Right cardiac atrium (tissue), 5 donors: ENCODE measurements around the gene HSD17B11. TPM values are rescaled to one million over a fixed set of nuclear protein-coding genes. Genes with fewer than 3 reads are reported as not detected.
"Not testable (repeated sequence)": the region's sequence is repeated elsewhere in the genome, so short reads cannot be mapped to it uniquely, and the experiment has no call there.

Experiments used
- ATAC-seq, 2 donors: fragments of 200-7000 bp; cut with Tn5 transposase; one replicate each; pipeline versions ENCODE4 v1.8.0 to v1.9.1; 2020; ENCODE audit warnings: moderate library complexity in 2 of 2, mild to moderate bottlenecking in 1 of 2
- DNase-seq, 3 donors: peaks; one replicate each; pipeline ENCODE4 v3.0.0-alpha.2; 2020
- H3K27ac ChIP-seq: one replicate; pipeline ENCODE4 v1.5.1; 2013; ENCODE audit warnings: mild to moderate bottlenecking, low read length, control low read depth, moderate library complexity
- H3K27me3 ChIP-seq: one replicate; pipeline ENCODE4 v1.6.1; 2013; ENCODE audit not compliant: control insufficient read depth, insufficient read depth
- H3K4me1 ChIP-seq: one replicate; pipeline ENCODE4 v1.6.1; 2013; ENCODE audit warnings: low read length; ENCODE audit not compliant: control insufficient read depth, insufficient read depth
- H3K4me3 ChIP-seq: one replicate; pipeline ENCODE4 v1.5.1; 2013; ENCODE audit warnings: low read length, control low read depth
- H3K9me3 ChIP-seq: one replicate; pipeline ENCODE4 v1.6.1; 2013; ENCODE audit warnings: low read length; ENCODE audit not compliant: control insufficient read depth
- WGBS: extraction: QIAGEN DNeasy Blood & Tissue Kit; methylation state at CpG from one replicate; pipeline ENCODE4 v1.1.7; 2013; 5-methylcytosine and 5-hydroxymethylcytosine counted together
- intact Hi-C, 4 donors: fragments of 100-400 bp; cut with DNase I; formaldehyde crosslinking; loops; one replicate each; pipeline versions ENCODE4 v1.11.0 to v1.14.0; 2022 to 2023
- polyA plus RNA-seq: library from polyadenylated mRNA; stranded (reverse); fragments of 200-250 nt; gene quantifications from one replicate; pipeline ENCODE4 v1.2.3, GENCODE V29; 2013
- total RNA-seq, 4 donors: library from RNA; stranded (reverse); fragmentation: NEBNext Ultra II Directional; extraction: Animal tissue kit (Norgen Biotek cat#: 25700); gene quantifications; one replicate each; pipeline ENCODE4 v1.2.1, GENCODE V29; 2021
- donor health status: healthy with polysubstance abuse.
- donor health status: DM: no; HTN: yes; CAD: no.
- donor health status: DM: no; HTN: no; CAD: no.
- donor health status: DM: no; HTN: yes; CAD: no; lungs with severe emphysema.
- donor health status: DM: yes; HTN: yes; CAD: no.

Gene HSD17B11
- total and polyA plus RNA-seq, 5 donors, result 16.4 to 30.0 (median 19.2) TPM

DNA sequence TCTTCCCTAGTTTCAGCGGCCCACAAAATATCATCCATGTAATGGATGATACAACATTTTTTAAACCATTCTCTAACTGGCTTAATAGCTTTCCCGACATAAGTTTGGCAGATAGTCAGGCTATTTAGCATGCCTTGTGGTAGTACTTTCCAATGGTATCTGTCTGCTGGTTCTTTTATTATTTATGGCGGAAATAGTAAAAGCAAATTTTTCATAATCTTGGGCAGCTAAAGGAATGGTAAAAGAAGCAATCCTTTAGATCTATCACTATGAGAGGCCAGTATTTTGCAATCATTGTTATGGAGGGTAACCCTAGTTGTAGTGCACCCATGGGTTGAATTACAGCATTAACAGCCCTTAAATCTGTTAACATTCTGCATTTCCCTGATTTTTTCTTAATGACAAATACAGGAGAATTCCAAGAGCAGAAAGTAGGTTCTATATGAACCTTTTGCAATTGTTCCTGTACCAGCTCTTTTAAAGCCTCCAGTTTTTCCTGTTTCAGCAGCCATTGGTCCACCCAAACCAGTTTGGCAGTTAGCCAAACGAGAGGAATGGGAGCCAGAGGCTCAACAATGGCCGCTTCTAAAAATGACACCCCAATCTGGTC, 14.3 kb upstream of the HSD17B11 start:
- Histone ChIP-seq H3K27ac (no peak overlapping the region), H3K4me3 (no peak overlapping the region), H3K9me3 (no peaks in the 10 kb centered on the region), H3K4me1 (no peaks in the 10 kb centered on the region), H3K27me3 (no peaks in the 10 kb centered on the region)
- ATAC-seq, result no peak
- no peak for DNase-seq
- 78% methylated on average over 5 of the region's 5 CpGs for WGBS
- intact Hi-C loops, result no loop called here

DNA sequence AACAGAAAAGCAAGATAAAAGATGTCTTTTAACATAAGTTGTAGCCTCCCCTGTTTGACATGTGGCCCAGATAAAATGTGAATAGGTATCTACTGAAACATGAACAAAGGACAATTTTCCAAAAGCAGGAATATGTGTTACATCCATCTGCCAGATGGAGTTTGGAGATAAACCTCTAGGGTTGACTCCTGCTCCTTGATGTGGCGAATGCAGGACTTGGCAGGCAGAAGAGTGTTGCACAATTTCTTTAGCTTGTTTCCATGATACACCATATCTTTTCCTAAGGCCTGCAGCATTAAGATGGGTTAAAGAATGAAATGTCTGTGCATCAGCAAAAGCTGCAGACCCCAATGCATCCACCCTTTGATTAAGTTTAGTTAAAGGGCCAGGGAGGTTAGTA, 12.7 kb upstream of the HSD17B11 start:
- 64% methylated on average over 1 of the region's 1 CpG for WGBS
- intact Hi-C loops, H3K4me1 ChIP-seq, H3K9me3 ChIP-seq, DNase-seq, H3K27me3 ChIP-seq, H3K4me3 ChIP-seq, H3K27ac ChIP-seq, ATAC-seq: not testable (repeated sequence)

DNA sequence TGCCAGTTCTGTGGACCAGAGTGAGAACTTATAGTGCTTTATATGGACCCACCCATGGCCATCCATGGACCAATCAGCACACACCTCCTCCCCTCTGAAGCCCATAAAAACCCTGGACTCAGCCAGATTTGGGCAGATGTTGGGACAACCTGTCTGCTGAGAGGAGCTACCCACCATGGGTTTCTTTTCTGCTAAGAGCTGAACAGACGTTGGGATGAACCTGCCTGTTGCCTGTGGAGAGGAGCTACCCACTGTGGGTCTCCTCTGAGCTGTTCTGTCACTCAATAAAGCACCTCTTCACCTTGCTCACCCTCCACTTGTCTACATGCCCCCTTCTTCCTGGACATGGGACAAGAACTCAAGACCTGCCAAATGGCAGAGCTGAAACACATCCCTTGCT, 9.0 kb upstream of the HSD17B11 start:
- DNase-seq (no peak), ATAC-seq (no peak)
- intact Hi-C loops, result no loop called here
- no peak overlapping the region for H3K4me3 ChIP-seq
- no peaks in the 10 kb centered on the region for H3K9me3 ChIP-seq
- WGBS, result 86% methylated on average over 1 of the region's 1 CpG
- H3K27me3 ChIP-seq, result no peaks in the 10 kb centered on the region
- no peaks in the 10 kb centered on the region for H3K4me1 ChIP-seq
- no peak overlapping the region for H3K27ac ChIP-seq

DNA sequence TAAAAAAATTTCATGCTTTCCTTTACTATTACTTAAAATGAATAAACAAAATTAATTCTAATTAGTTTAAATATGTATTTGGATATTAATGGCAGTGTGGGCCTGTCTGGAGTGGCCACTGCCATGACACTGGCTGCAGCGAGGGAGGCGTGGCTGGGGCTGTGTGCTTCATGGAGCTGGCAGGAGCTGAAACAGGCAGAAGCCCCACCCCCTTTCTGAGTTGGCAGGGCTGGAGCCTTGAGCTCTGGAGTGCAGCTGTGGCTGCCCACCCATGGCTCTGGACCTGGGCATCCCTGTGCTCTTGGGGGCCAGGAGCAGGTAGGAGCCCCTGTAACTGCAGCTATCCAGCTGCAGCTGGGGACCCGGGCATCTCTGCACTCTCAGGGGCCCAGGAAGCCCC, 8.2 kb upstream of the HSD17B11 start:
- peak in 2 of 3 donors; percentile 62 to 63 for DNase-seq
- Histone ChIP-seq H3K27me3 (no peaks in the 10 kb centered on the region), H3K9me3 (no peaks in the 10 kb centered on the region), H3K27ac (no peak overlapping the region), H3K4me3 (no peak overlapping the region), H3K4me1 (no peaks in the 10 kb centered on the region)
- peak; percentile 39 to 60 for ATAC-seq
- intact Hi-C loops, result no loop called here
- 85% methylated on average over 3 of the region's 3 CpGs for WGBS

DNA sequence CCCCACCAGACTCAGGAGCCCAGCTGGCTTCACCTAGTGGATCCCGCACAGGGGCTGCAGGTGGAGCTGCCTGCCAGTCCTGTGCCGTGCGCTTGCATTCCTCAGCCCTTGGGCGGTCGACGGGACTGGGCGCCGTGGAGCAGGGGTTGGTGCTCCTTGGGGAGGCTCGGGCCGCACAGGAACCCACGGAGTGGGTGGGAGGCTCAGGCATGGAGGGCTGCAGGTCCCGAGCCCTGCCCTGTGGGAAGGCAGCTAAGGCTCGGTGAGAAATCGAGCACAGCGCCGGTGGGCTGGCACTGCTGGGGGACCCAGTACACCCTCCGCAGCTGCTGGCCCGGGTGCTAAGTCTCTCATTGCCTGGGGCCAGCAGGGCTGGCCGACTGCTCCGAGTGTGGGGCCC, 4.9 kb upstream of the HSD17B11 start:
- H3K4me1 ChIP-seq, ATAC-seq, H3K27me3 ChIP-seq, H3K27ac ChIP-seq, intact Hi-C loops, H3K4me3 ChIP-seq, H3K9me3 ChIP-seq: not testable (repeated sequence)
- peak in 2 of 3 donors; percentile 35 to 51 for DNase-seq
- WGBS, result 93% methylated on average over 20 of the region's 20 CpGs

DNA sequence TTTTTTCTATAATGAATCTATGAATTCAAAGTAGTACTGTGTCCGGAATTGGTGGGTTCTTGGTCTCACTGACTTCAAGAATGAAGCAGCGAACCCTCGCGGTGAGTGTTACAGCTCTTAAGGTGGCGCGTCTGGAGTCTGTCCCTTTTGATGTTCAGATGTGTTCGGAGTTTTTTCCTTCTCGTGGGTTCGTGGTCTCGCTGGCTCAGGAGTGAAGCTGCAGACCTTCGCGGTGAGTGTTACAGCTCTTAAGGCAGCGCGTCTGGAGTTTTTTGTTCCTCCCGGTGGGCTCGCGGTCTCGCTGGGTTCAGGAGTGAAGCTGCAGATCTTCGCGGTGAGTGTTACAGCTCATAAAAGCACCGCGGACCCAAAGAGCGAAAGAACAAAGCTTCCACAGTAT, 4.1 kb upstream of the HSD17B11 start:
- intact Hi-C loops, ATAC-seq, H3K4me1 ChIP-seq, H3K9me3 ChIP-seq, H3K4me3 ChIP-seq, H3K27me3 ChIP-seq, H3K27ac ChIP-seq, DNase-seq: not testable (repeated sequence)
- WGBS, result 92% methylated on average over 23 of the region's 23 CpGs

DNA sequence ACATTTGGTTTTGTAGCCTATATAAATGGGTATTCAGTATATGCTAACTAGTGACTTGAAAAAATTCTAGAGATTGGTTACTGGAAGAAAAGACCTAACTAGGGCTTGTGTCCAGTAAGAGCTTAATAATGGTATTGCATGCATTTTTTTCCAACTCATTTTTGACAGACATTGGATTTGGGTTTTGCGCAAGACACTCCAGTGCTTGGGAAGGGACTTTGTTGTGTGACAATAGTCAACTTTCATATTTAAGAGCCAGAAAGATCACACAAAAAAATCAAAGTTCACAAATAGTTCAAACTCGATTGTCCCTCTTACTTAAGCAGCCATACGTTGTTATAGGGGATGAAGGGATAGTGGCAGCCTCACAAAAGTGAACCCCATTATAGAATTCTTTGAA, 1.2 kb upstream of the HSD17B11 start:
- H3K9me3 ChIP-seq, result no peaks in the 10 kb centered on the region
- 88% methylated on average over 3 of the region's 3 CpGs for WGBS
- ATAC-seq, result no peak
- no peak overlapping the region for H3K4me3 ChIP-seq
- H3K27me3 ChIP-seq, result no peaks in the 10 kb centered on the region
- intact Hi-C loops, result no loop called here
- DNase-seq, result no peak
- H3K27ac ChIP-seq, result no peak overlapping the region
- H3K4me1 ChIP-seq, result peaks cover 2% of the 10 kb centered on the region

DNA sequence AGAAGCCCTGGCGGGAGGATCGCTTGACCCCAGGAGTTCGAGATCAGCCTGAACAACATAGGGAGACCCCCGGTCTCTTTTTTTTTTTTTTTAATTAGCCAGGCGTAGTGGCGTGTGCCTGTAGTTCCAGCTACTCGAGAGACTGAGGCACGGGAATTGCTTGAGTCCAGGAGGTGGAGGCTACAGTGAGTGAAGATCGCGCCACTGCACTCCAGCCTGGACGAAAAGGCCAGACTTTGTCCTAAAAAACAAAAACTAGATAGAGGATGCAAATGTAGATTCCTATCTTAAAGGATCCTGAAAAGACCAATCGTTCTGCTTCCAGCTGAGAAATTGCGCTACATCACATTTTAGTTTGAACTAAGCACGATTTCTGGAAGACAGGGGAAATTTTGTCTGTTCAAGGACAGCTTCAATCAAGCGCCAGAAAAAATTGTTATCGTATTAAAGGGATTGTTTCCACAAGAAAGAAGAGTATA, 627 bp upstream of the HSD17B11 start:
- no peak for DNase-seq
- Histone ChIP-seq H3K9me3 (no peaks in the 10 kb centered on the region), H3K27ac (peak overlapping the region; percentile 98), H3K27me3 (no peaks in the 10 kb centered on the region), H3K4me3 (peak overlapping the region; percentile 98), H3K4me1 (peaks cover 2% of the 10 kb centered on the region)
- ATAC-seq, result peak; percentile 55 to 58
- WGBS, result 12% methylated on average over 16 of the region's 16 CpGs
- intact Hi-C loops, result no loop called here

DNA sequence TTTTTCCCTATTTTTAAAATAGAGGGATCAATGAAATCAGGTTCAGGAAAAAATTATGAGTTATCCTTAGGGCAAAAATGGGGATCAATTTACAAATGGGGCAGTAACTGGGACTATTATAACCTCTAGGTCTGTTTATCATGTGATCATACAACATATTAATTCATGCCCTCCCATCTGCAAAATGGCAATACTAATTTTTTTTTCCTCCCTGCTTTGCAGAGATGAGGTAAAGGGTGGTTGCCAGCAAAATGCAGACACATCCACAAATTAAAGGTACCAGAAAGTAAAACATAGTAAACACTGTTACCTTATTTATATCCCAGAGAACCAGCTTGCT, 467 bp downstream of the HSD17B11 start:
- no peaks in the 10 kb centered on the region for H3K27me3 ChIP-seq
- H3K27ac ChIP-seq, result peak overlapping the region; percentile 83
- H3K4me3 ChIP-seq, result peak overlapping the region; percentile 98
- intact Hi-C loops, result no loop called here
- ATAC-seq (no peak), DNase-seq (no peak)
- no peaks in the 10 kb centered on the region for H3K9me3 ChIP-seq
- H3K4me1 ChIP-seq, result peaks cover 2% of the 10 kb centered on the region

DNA sequence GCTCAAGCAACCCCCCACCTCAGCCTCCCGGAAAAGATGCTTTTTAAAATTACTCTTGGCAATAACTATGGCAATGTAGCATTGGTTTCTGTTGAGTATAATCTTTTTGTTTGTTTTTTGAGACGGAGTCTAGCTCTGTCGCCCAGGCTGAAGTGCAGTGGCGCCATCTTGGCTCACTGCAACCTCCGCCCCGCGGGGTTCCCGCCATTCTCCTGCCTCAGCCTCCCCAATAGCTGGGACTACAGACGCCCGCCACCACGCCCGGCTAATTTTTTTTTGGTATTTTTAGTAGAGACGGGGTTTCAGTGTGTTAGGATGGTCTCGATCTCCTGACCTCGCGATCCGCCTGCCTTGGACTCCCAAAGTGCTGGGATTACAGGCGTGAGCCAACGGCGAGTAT, 933 bp downstream of the HSD17B11 start:
- H3K27ac ChIP-seq, ATAC-seq, H3K4me1 ChIP-seq, H3K27me3 ChIP-seq, H3K9me3 ChIP-seq, intact Hi-C loops: not testable (repeated sequence)
- WGBS, result 79% methylated on average over 20 of the region's 20 CpGs
- DNase-seq, result peak in 1 of 3 donors; percentile 47
- H3K4me3 ChIP-seq, result peak overlapping the region; percentile 98

DNA sequence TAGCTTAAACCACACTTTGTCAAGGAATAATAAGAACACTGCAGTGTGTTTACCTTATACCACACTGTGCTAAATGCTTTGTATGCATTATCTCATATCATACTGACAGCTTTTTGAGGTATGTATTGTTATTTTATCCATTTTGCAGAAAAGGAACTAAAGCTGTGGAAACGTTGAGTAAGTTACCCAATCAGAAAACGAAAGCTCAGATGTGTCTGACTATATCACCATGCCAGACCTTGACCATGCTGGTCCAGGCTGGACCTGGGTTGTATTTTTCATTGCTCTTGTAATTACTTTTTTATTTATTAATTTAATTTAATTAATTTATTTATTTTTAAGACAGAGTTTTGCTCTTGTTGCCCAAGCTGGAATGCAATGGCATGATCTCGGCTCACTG, 2.1 kb downstream of the HSD17B11 start:
- intact Hi-C loops, result no loop called here
- Histone ChIP-seq H3K4me1 (peaks cover 2% of the 10 kb centered on the region), H3K4me3 (peak overlapping the region; percentile 22), H3K9me3 (no peaks in the 10 kb centered on the region), H3K27me3 (no peaks in the 10 kb centered on the region), H3K27ac (no peak overlapping the region)
- no peak for ATAC-seq
- DNase-seq, result no peak
- WGBS, result 90% methylated on average over 3 of the region's 3 CpGs

DNA sequence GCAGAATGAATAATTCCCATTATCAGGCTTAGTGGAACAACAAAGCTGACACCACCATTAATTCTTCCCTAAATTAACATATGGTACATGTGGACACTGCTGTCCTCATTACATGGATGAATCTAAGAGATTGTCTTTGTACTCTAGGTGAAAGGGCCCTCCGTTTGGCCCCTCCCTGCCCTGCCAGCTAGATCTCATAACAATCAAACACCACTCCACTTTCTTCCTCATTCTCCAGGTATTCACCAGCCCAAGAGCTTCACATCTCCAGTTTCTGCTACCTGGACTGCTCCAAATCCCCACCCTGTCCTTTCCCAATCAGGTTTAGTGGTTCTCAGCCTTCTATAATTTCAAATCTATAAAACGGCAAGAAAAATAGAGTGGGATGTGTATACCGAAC, 3.8 kb downstream of the HSD17B11 start:
- Histone ChIP-seq H3K4me1 (peaks cover 2% of the 10 kb centered on the region), H3K9me3 (no peaks in the 10 kb centered on the region), H3K27me3 (no peaks in the 10 kb centered on the region), H3K27ac (no peak overlapping the region), H3K4me3 (no peak overlapping the region)
- ATAC-seq (no peak), DNase-seq (no peak)
- 88% methylated on average over 3 of the region's 3 CpGs for WGBS
- intact Hi-C loops, result no loop called here
